HepG2 (cell line): Measurements from ENCODE around the gene PRDM15. TPM values are rescaled to one million over a fixed set of nuclear protein-coding genes. Genes with fewer than 3 reads are reported as not detected.

ENCODE experiments used
- CC2D1A ChIP-seq: sonication (generic); formaldehyde crosslinking; IDR thresholded peaks from 2 replicates; pipeline ENCODE4 v1.8.1; 2023; ENCODE audit warnings: mild to moderate bottlenecking, missing genetic modification reagents
- KDM5A ChIP-seq: fragments of 200-600 bp; sonication (generic); IDR thresholded peaks from 2 replicates; pipeline ENCODE4 v1.7.0; 2018; ENCODE audit warnings: antibody characterized with exemption, mild to moderate bottlenecking, low read length, borderline replicate concordance
- PHF21A ChIP-seq: sonication (generic); formaldehyde crosslinking; IDR thresholded peaks from 2 replicates; pipeline ENCODE4 v1.5.0; 2020; ENCODE audit warnings: mild to moderate bottlenecking, missing genetic modification reagents
- RFX1 ChIP-seq: fragments of 450-650 bp; IDR thresholded peaks from 2 replicates; pipeline ENCODE4 v1.6.1; 2017
- SNAPC4 ChIP-seq: sonication (generic); formaldehyde crosslinking; IDR thresholded peaks from 2 replicates; pipeline ENCODE4 v1.4.0; 2020; ENCODE audit warnings: mild to moderate bottlenecking, missing genetic modification reagents
- TRIM22 ChIP-seq: fragments of 450-650 bp; IDR thresholded peaks from 2 replicates; pipeline ENCODE4 v1.6.1; 2017
- ZBTB40 ChIP-seq, 2 experiments: fragments of 450-650 bp in 1 of 2; sonication (generic) in 1 of 2; formaldehyde crosslinking in 1 of 2; IDR thresholded peaks; 2 replicates each; pipeline versions ENCODE4 v1.6.1 to v1.8.0; 2016 to 2022; ENCODE audit warnings: antibody characterized with exemption in 1 of 2, mild to moderate bottlenecking in 1 of 2, missing genetic modification reagents in 1 of 2
- ZFX ChIP-seq: sonication (generic); formaldehyde crosslinking; IDR thresholded peaks from 2 replicates; pipeline ENCODE4 v1.4.0; 2020; ENCODE audit warnings: mild to moderate bottlenecking, low read depth, missing genetic modification reagents, moderate library complexity
- ZNF292 ChIP-seq: sonication (generic); formaldehyde crosslinking; IDR thresholded peaks from 2 replicates; pipeline ENCODE4 v1.8.1; 2022; ENCODE audit warnings: mild to moderate bottlenecking, low read depth, missing genetic modification reagents, borderline replicate concordance
- ZNF335 ChIP-seq: sonication (generic); formaldehyde crosslinking; IDR thresholded peaks from 2 replicates; pipeline ENCODE4 v1.4.0; 2020; ENCODE audit warnings: missing genetic modification reagents
- ZNF713 ChIP-seq: sonication (generic); formaldehyde crosslinking; IDR thresholded peaks from 2 replicates; pipeline ENCODE4 v1.4.0; 2020; ENCODE audit warnings: mild to moderate bottlenecking, missing genetic modification reagents
- polyA plus RNA-seq, 8 experiments: library from polyadenylated mRNA; depleted of rRNA in 3 of 8; stranded (reverse) in 7 of 8; unstranded in 1 of 8; fragments of >200 nt; fragmentation: Illumina TruSeq in 4 of 8; extraction: Trizol in 4 of 8; gene quantifications; 2 replicates each; pipeline versions ENCODE4 v1.2.1 to v1.2.3, GENCODE V29; 2011 to 2016; ENCODE audit warnings: low read depth in 4 of 8, missing spikeins in 1 of 8, mixed read lengths in 1 of 8; ENCODE audit not compliant: insufficient read depth in 1 of 8
- total RNA-seq, 5 experiments: library from RNA; depleted of rRNA; stranded (reverse); fragments of >200 nt; fragmentation: Illumina TruSeq; extraction: Trizol; gene quantifications; 2 replicates each; pipeline ENCODE4 v1.2.3, GENCODE V29; 2016; ENCODE audit warnings: low read depth in 1 of 5

Gene PRDM15
- total and polyA plus RNA-seq, 2 of the 13 experiments (the other 11 are each of a cell fraction or from before 2014, with no cell fraction given), result 4.0 to 6.9 TPM

- TF ChIP-seq SNAPC4 (CRISPR knock-in tag) (no peak), CC2D1A (no peak), RFX1 (no peak), ZBTB40 (IDR thresholded peaks at IDR 0.05) (no peak), ZBTB40 (CRISPR knock-in tag; IDR thresholded peaks at IDR 0.05) (no peak), ZNF292 (CRISPR knock-in tag) (no peak), PHF21A (CRISPR knock-in tag) (no peak), ZFX (CRISPR knock-in tag) (peak; percentile 31; the same call in 1 of the 2 replicates), KDM5A (peak; percentile 17; the same call in 1 of the 2 replicates), ZNF335 (no peak), TRIM22 (no peak), ZNF713 (CRISPR knock-in tag) (no peak)
Observed at GRCh38 chr21:41767606-41768436, 111.3 kb downstream of the PRDM15 start (continued).
